Liver (tissue), 9 donors: ENCODE measurements around the gene MRM1. TPM values are rescaled to one million over a fixed set of nuclear protein-coding genes. Genes with fewer than 3 reads are reported as not detected.

Experiments
- DNase-seq: peaks from one replicate; pipeline ENCODE4 v3.0.0-alpha.2; 2017; ENCODE audit warnings: low spot score
- H3K27ac ChIP-seq, 2 donors: one replicate each; pipeline ENCODE4 v1.7.0; 2013; ENCODE audit warnings: inconsistent platforms in 2 of 2, low read length in 2 of 2, control low read depth in 1 of 2, low read depth in 1 of 2, mild to moderate bottlenecking in 1 of 2
- H3K27me3 ChIP-seq, 4 donors: one replicate each; pipeline versions ENCODE4 v1.6.1 to v1.7.0; 2013; ENCODE audit warnings: low read length in 3 of 4, inconsistent platforms in 1 of 4, mild to moderate bottlenecking in 1 of 4, moderate library complexity in 1 of 4; ENCODE audit not compliant: control insufficient read depth in 4 of 4, insufficient read depth in 4 of 4
- H3K36me3 ChIP-seq, 4 donors: one replicate each; pipeline versions ENCODE4 v1.6.1 to v1.7.0; 2013; ENCODE audit warnings: low read length in 3 of 4, mild to moderate bottlenecking in 3 of 4, low read depth in 1 of 4, moderate library complexity in 1 of 4; ENCODE audit not compliant: control insufficient read depth in 4 of 4, insufficient read depth in 3 of 4
- H3K4me1 ChIP-seq, 4 donors: one replicate each; pipeline versions ENCODE4 v1.6.1 to v1.7.0; 2013; ENCODE audit warnings: low read length in 3 of 4, mild to moderate bottlenecking in 3 of 4, moderate library complexity in 1 of 4; ENCODE audit not compliant: control insufficient read depth in 4 of 4, insufficient read depth in 4 of 4
- H3K4me3 ChIP-seq, 3 donors: one replicate each; pipeline versions ENCODE4 v1.6.1 to v1.7.0; 2013; ENCODE audit warnings: low read length in 3 of 3, control low read depth in 1 of 3, low read depth in 1 of 3, mild to moderate bottlenecking in 1 of 3
- H3K9ac ChIP-seq, 2 donors: one replicate each; pipeline ENCODE4 v1.7.0; 2013; ENCODE audit warnings: low read length in 2 of 2, mild to moderate bottlenecking in 2 of 2, moderate library complexity in 2 of 2, control low read depth in 1 of 2, low read depth in 1 of 2
- H3K9me3 ChIP-seq, 4 donors: one replicate each; pipeline versions ENCODE4 v1.6.1 to v1.7.0; 2013; ENCODE audit warnings: low read length in 3 of 4; ENCODE audit not compliant: control insufficient read depth in 4 of 4
- ATF3 ChIP-seq: IDR thresholded peaks from 2 replicates; pipeline ENCODE4 v1.6.1; 2016; ENCODE audit warnings: antibody characterized with exemption
- CTCF ChIP-seq: fragments of 150-350 bp; IDR thresholded peaks from 2 replicates; pipeline ENCODE4 v1.5.1; 2017; ENCODE audit warnings: improper control_type of control experiment, low read depth, low read length; ENCODE audit not compliant: missing input control
- EGR1 ChIP-seq, 2 donors: IDR thresholded peaks; 2 replicates each; pipeline ENCODE4 v1.6.1; 2016 to 2018; ENCODE audit warnings: antibody characterized with exemption in 2 of 2, low read depth in 2 of 2
- FOXA1 ChIP-seq: IDR thresholded peaks from 2 replicates; pipeline ENCODE4 v1.6.1; 2016; ENCODE audit warnings: antibody characterized with exemption
- FOXA2 ChIP-seq: IDR thresholded peaks from 2 replicates; pipeline ENCODE4 v1.6.1; 2016; ENCODE audit warnings: antibody characterized with exemption
- GABPA ChIP-seq, 2 donors: IDR thresholded peaks in 1 of 2; conservative IDR thresholded peaks in 1 of 2; 2 replicates each; pipeline ENCODE4 v1.6.1; 2016; ENCODE audit warnings: antibody characterized with exemption in 2 of 2, mild to moderate bottlenecking in 1 of 2, moderate library complexity in 1 of 2
- HNF4A ChIP-seq, 2 donors: conservative IDR thresholded peaks; 2 replicates each; pipeline ENCODE4 v1.6.1; 2016; ENCODE audit warnings: antibody characterized with exemption in 2 of 2, mild to moderate bottlenecking in 2 of 2
- HNF4G ChIP-seq: IDR thresholded peaks from 2 replicates; pipeline ENCODE4 v1.6.1; 2016; ENCODE audit warnings: antibody characterized with exemption
- JUND ChIP-seq, 2 donors: IDR thresholded peaks; 2 replicates each; pipeline ENCODE4 v1.6.1; 2016; ENCODE audit warnings: antibody characterized with exemption in 2 of 2
- MAX ChIP-seq: IDR thresholded peaks from 2 replicates; pipeline ENCODE4 v1.6.1; 2016; ENCODE audit warnings: antibody characterized with exemption
- NR2F2 ChIP-seq: IDR thresholded peaks from 2 replicates; pipeline ENCODE4 v1.6.1; 2016; ENCODE audit warnings: antibody characterized with exemption
- RAD21 ChIP-seq, 2 donors: IDR thresholded peaks; 2 replicates each; pipeline ENCODE4 v1.6.1; 2016; ENCODE audit warnings: antibody characterized with exemption in 2 of 2, mild to moderate bottlenecking in 2 of 2
- REST ChIP-seq: IDR thresholded peaks from 2 replicates; pipeline ENCODE4 v1.6.1; 2016; ENCODE audit warnings: antibody characterized with exemption, mild to moderate bottlenecking
- RXRA ChIP-seq, 2 donors: IDR thresholded peaks; 2 replicates each; pipeline ENCODE4 v1.6.1; 2017 to 2018; ENCODE audit warnings: antibody characterized with exemption in 2 of 2, mild to moderate bottlenecking in 1 of 2
- SP1 ChIP-seq: IDR thresholded peaks from 2 replicates; pipeline ENCODE4 v1.6.1; 2018; ENCODE audit warnings: antibody characterized with exemption, mild to moderate bottlenecking
- TAF1 ChIP-seq: conservative IDR thresholded peaks from 2 replicates; pipeline ENCODE4 v1.6.1; 2016; ENCODE audit warnings: antibody characterized with exemption, mild to moderate bottlenecking
- YY1 ChIP-seq: IDR thresholded peaks from 2 replicates; pipeline ENCODE4 v1.6.1; 2016; ENCODE audit warnings: antibody characterized with exemption, mild to moderate bottlenecking
- ZBTB33 ChIP-seq: IDR thresholded peaks from 2 replicates; pipeline ENCODE4 v1.6.1; 2016; ENCODE audit warnings: antibody characterized with exemption
- WGBS: extraction: QIAGEN DNeasy Blood & Tissue Kit; methylation state at CpG from one replicate; pipeline ENCODE4 v1.1.7; 2013; 5-methylcytosine and 5-hydroxymethylcytosine counted together
- polyA plus RNA-seq, 2 donors: library from polyadenylated mRNA; stranded (reverse) in 1 of 2; unstranded in 1 of 2; fragments of 200-250 nt in 1 of 2; fragments of >200 nt in 1 of 2; fragmentation: Nextera tagmentation in 1 of 2; extraction: Ambion mirVana in 1 of 2; gene quantifications; one replicate each; pipeline versions ENCODE4 v1.2.1 to v1.2.3, GENCODE V29; 2013 to 2015
- total RNA-seq, 2 donors: library from RNA; depleted of rRNA; stranded (reverse); fragments of >200 nt; gene quantifications; one replicate each; pipeline ENCODE4 v1.2.3, GENCODE V29; 2014
- donor health status: healthy.
- donor health status: healthy.
- donor health status: healthy.
- donor health status: healthy.
- donor health status: healthy.

Gene MRM1
- total and polyA plus RNA-seq, 4 donors: 3.2 to 5.9 (median 5.2) TPM

GRCh38 chr17:36629252-36629847 is 28.0 kb downstream of the MRM1 start:
- H3K27ac ChIP-seq: no peak overlapping the region
- H3K27me3 ChIP-seq: no peaks in the 10 kb centered on the region
- no peak overlapping the region for H3K9ac ChIP-seq
- 15% methylated on average over 14 of the region's 14 CpGs for WGBS
- H3K36me3 ChIP-seq: no peaks in the 10 kb centered on the region
- peak; percentile 90 for DNase-seq
- H3K4me3 ChIP-seq: no peak overlapping the region
- peaks cover 0 to 10% (median 6%) of the 10 kb centered on the region in 4 donors for H3K4me1 ChIP-seq
- TF ChIP-seq FOXA2 (no peak), CTCF (peak; percentile 98), MAX (no peak), HNF4A (conservative IDR thresholded peaks at IDR 0.05) (no peak), FOXA1 (no peak), EGR1 (IDR thresholded peaks at IDR 0.05; ENCODE audit: low read depth in 2 of 2) (no peak), RAD21 (IDR thresholded peaks at IDR 0.05) (peak; percentile 94 to 97), YY1 (no peak), SP1 (no peak), NR2F2 (no peak), RXRA (IDR thresholded peaks at IDR 0.05) (peak in 1 of 2 donors; percentile 23), HNF4G (no peak), JUND (IDR thresholded peaks at IDR 0.05) (no peak), REST (no peak), GABPA (IDR thresholded peaks at IDR 0.05 in 1 of 2, conservative IDR thresholded peaks at IDR 0.05 in 1 of 2) (no peak)
- H3K9me3 ChIP-seq: no peaks in the 10 kb centered on the region

GRCh38 chr17:36629970-36630502 is 28.7 kb downstream of the MRM1 start:
- Histone ChIP-seq H3K9me3 (no peaks in the 10 kb centered on the region), H3K4me1 (peaks cover 0 to 10% (median 6%) of the 10 kb centered on the region in 4 donors), H3K36me3 (no peaks in the 10 kb centered on the region), H3K27me3 (no peaks in the 10 kb centered on the region), H3K27ac (no peak overlapping the region), H3K4me3 (no peak overlapping the region), H3K9ac (no peak overlapping the region)
- DNase-seq: no peak
- TF ChIP-seq EGR1 (IDR thresholded peaks at IDR 0.05; ENCODE audit: low read depth in 2 of 2): no peak
- TF ChIP-seq ZBTB33: no peak
- TF ChIP-seq CTCF: no peak
- TF ChIP-seq ATF3: no peak
- TF ChIP-seq HNF4A (conservative IDR thresholded peaks at IDR 0.05): no peak
- TF ChIP-seq FOXA1: no peak
- TF ChIP-seq TAF1: no peak
- TF ChIP-seq GABPA (IDR thresholded peaks at IDR 0.05 in 1 of 2, conservative IDR thresholded peaks at IDR 0.05 in 1 of 2): no peak
- TF ChIP-seq FOXA2: no peak
- TF ChIP-seq MAX: no peak
- TF ChIP-seq RAD21 (IDR thresholded peaks at IDR 0.05): no peak
- 78% methylated on average over 8 of the region's 8 CpGs for WGBS
